ENCODE data around the gene RTL9.

Gene RTL9

GRCh38 chrX:110341189-110342035 is 17.2 kb upstream of the RTL9 start:
- DNase-seq (ENCODE audit: low read depth) = no peak

- no peak for DNase-seq (ENCODE audit: low read depth)
Observed at GRCh38 chrX:110346681-110347080, 12.0 kb upstream of the RTL9 start.

DNA sequence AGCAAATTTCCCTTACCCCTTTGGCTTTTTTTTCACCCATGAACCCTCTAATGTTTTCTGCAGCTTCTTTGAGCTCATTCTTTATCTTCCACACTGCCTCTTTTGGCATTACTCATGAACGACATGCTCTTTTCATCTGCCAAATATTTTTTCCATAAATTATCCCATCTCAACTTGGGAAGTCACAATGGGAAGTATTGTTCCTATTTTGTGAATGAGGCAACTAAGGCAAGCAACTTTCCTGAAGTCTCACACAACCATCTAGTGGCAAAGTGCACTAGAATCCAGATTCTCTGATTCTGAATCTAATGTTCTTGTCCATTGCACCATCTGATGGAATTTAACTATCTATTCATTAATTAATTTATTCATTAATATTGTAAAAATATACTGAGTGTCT is 625 bp downstream of the RTL9 start:
- no peak for DNase-seq (ENCODE audit: low read depth)

DNA sequence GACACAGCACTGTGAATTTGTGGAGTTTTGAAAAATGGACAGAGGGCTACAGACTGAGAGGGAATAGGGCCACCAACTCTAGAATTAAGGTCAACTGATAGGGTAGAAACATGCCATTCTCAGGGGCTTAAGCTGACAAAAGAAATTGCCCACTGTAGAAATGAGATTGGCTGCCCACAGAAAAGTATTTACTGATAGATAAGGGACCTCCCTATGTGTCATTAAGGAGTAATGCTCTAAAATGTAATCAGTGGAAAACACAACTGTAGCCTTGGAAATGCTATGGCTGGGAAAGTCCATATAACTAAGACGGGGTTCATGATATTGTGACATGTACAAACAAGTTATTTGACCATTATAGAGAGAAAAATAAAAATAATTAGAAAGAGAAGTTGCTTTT is 4.6 kb downstream of the RTL9 start:
- DNase-seq (ENCODE audit: low read depth) = no peak

GRCh38 chrX:110373310-110373709 is 14.7 kb downstream of the RTL9 start:
- DNase-seq (ENCODE audit: low read depth) = no peak

- no peak for DNase-seq (ENCODE audit: low read depth)
Observed at GRCh38 chrX:110374559-110374958, 15.9 kb downstream of the RTL9 start.

DNA sequence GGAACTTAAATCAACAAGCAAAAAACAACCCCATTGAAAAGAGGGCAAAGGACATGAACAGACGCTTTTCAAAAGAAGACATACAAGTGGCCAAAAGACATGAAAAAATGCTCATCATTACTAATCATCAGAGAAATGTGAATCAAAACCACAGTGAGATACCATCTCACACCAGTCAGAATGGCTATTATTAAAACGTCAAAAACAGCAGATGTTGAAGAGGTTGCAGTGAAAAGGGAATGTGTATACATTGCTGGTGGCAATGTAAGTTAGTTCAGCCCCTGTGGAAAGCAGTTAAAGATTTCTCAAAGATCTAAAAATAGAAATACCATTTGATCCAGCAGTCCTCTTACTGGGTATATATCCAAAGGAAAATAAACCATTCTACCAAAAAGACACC is 22.6 kb downstream of the RTL9 start:
- DNase-seq (ENCODE audit: low read depth) = no peak

DNA sequence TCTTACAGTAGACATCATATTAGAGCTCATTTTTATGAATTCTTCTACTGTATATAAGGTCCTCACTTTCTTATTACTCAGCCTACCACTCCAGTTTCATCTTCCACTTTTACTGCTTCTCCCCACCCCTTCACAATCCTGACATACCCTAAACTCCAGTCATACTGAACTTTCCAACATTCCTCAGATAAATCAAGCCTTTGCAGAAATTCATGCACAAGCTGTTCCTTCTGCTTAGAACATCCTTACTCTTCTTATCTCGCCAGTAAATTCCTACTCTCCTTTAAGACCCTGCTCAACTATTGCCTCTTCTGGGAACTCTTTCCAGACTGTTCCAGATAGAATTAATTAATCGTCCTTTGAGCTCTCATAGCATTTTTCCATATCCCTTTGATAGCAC is 24.8 kb downstream of the RTL9 start:
- DNase-seq (ENCODE audit: low read depth) = no peak

- no peak for DNase-seq (ENCODE audit: low read depth)
Observed at GRCh38 chrX:110384490-110384889, 25.8 kb downstream of the RTL9 start.

DNA sequence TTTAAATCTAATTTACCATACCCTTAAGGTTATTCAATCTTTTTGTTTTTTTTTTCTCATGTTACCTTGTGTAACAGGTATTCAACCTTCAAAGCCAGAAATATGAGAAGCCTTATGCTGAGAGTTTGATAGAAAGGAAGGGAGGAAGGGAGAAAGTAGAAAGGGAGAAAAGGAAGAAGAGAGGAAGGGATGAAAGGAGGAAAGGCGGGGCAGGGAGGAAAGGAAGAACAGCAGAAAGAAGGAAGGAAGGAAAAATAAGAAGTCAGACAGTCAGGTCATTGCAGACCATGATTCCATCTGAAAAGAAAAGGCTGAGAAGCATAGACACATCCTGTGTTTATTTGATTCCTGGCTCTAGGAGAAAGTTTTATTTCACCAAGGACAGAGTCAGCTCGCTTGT is 30.9 kb downstream of the RTL9 start:
- DNase-seq (ENCODE audit: low read depth) = no peak

GRCh38 chrX:110391086-110391485 is 32.4 kb downstream of the RTL9 start:
- DNase-seq (ENCODE audit: low read depth) = no peak

- no peak for DNase-seq (ENCODE audit: low read depth)
Observed at GRCh38 chrX:110394651-110395050, 36.0 kb downstream of the RTL9 start.

DNA sequence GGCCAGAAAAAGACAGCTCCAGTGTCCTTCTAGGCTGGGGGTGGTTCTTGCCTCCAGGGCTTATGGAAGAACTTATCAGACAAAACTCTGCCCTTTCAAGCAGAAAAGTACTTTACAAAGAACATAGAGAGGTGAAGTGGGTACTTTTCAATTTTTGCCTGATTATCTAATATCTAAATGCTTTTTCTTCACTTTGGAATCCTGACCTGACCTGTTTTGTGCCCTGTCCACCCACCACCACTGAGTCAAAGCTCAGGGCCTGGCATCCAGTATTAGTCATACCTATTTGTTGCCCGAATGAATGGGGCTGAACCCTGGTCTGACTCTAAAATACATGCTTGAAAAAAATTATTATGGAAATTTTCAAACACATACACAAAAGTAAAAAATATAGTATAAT is 37.2 kb downstream of the RTL9 start:
- DNase-seq (ENCODE audit: low read depth) = no peak

GRCh38 chrX:110396735-110397134 is 38.1 kb downstream of the RTL9 start:
- DNase-seq (ENCODE audit: low read depth) = no peak

- no peak for DNase-seq (ENCODE audit: low read depth)
Observed at GRCh38 chrX:110397339-110397738, 38.7 kb downstream of the RTL9 start.

DNA sequence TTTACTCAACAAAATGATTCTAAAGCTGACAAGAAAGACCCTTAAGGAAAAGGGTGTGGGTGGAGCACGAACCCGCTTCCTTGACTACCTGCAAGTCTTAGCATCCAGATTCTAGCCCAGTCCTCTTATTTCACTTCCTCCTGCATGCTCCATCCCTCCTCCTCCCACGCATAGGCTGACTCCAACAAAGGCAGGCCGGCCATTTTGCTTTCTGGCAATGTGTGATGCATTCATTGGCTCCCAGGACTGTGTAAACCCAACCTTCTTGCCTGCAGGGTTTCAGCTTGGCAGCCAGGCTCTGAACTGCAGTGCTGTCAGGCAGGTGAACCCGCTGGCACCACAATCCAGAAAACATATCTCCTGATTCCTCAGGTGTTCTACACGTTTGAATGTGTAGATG is 39.3 kb downstream of the RTL9 start:
- no peak for DNase-seq (ENCODE audit: low read depth)

GRCh38 chrX:110399497-110399896 is 40.8 kb downstream of the RTL9 start:
- DNase-seq (ENCODE audit: low read depth) = no peak

- no peak for DNase-seq (ENCODE audit: low read depth)
Observed at GRCh38 chrX:110399966-110400365, 41.3 kb downstream of the RTL9 start.

DNA sequence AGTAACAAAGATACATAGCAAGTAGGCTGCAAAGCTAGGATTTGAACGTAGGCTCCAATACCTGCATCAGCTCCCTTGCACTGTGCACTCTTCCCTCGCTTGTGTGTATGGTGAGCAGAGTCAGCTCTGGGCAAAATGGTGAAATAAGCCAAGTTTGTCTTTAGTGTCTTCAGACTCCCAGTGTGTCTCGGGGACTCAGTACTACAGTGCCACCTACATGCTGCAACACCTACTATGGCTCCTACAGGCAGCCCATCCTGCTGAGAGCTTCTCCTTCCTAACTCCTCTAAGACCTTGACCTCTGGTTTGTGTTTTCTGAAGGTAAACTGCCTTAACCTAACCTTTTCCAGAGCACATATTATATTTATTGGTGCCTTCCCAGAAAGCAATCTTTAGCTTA is 42.5 kb downstream of the RTL9 start:
- no peak for DNase-seq (ENCODE audit: low read depth)

DNA sequence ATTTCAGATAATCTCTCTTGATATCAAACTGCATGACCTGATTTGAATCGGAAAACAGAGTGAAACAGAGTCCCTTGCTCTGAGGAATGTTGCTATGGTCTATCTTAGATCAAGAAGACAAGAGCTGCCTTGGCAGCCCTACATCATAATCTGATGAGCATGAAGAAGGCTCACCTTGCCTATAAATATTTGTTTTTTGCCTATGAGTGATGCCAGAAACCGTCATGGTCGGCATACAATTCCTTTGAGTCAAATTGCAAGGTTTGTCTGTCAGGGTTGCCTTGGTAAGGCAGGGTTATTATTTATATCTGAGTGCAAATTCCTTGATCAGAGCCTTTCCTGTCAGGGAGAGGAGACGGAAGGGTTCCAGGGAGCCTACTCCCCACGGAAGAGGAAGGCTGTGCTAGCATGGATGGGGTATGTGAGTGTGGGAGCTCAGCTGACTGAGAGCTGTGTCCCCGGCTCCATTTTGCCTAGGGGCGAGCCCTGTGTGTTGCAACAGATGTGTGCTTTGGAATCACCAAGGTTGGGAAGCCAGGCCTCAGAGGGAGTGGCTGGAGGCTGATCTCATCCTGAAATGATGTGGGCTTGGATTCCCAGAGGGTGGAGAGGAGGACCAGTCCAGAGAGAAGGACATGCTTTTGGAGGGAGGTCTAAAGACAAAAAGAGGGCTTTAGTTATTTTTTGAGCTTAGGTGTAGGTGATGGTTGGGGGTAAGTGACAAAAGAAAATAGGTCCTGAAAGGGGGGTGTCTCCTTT is 43.6 kb downstream of the RTL9 start:
- no peak for DNase-seq (ENCODE audit: low read depth)

DNA sequence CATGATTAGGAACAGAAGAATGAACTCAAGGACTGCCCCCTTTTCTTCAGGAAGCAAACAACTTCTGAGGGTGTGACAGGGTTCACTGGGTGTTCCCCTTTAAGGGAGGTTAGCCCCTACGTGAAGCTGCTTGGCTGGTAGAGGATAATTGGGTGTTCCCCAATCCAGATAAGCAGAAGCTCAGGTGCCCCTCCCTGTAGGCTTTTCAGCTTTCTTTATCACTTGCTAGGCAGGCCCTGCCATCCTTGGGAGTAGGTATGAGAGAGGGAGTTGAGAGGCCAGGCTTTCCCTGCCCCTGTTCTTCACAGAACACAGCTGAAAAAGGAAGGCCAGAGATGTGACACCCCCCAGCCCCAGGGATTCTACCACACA is 44.2 kb downstream of the RTL9 start:
- no peak for DNase-seq (ENCODE audit: low read depth)

GRCh38 chrX:110403441-110404238 is 45.0 kb downstream of the RTL9 start:
- DNase-seq (ENCODE audit: low read depth) = no peak

DNA sequence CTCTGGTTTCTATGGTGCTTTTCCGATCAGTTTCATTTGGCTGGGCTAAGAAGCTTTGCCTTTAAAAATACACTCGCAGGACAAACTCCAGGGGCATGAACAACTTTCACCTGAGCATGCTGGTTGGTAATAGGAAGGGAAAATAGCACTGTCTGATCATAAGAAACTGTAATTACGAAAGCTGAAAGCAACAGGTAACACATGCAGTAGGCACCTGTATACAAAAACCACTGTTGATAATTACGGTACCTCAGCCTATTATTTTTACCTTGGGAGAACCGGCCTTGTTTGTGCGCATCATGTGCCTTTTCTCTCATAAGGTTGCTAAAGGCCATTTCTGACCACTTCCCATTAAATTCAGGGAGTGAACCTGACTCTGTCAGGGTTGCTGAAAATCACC is 45.7 kb downstream of the RTL9 start:
- no peak for DNase-seq (ENCODE audit: low read depth)
